SK-N-SH (cell line): ENCODE results near the gene XRCC6. TPM values are rescaled to one million over a fixed set of nuclear protein-coding genes. Genes with fewer than 3 reads are reported as not detected.

Source experiments
- CTCF ChIA-PET: fragments of 300-600, 350-600 bp; formaldehyde crosslinking; extraction: SDS; loops from one replicate; lab custom pipeline; 2021; lab: Yijun Ruan, JAX
- POLR2A ChIA-PET: fragments of 350-600 bp; sonication (Branson Sonifier 250); formaldehyde crosslinking; extraction: SDS; loops from one replicate; lab custom pipeline; 2020; ENCODE audit warnings: antibody characterized with exemption, inconsistent platforms; lab: Yijun Ruan, JAX
- DNase-seq: peaks from one replicate; pipeline ENCODE4 v3.0.0; 2012
- H2AFZ ChIP-seq: fragments of 200-600 bp; sonication (generic); 2 replicates; pipeline ENCODE4 v1.8.1; 2016; ENCODE audit warnings: antibody characterized with exemption, mild to moderate bottlenecking, low read depth
- H3F3A ChIP-seq: fragments of 200-600 bp; sonication (generic); replicated peaks from 2 replicates; pipeline ENCODE3; 2016; ENCODE audit warnings: antibody characterized with exemption, mild to moderate bottlenecking; ENCODE audit not compliant: insufficient read depth
- H3K27ac ChIP-seq, 2 experiments: fragments of 200-500 bp in 1 of 2; fragments of 200-600 bp in 1 of 2; sonication (Bioruptor generic) in 1 of 2; sonication (generic), shearing (Covaris generic) in 1 of 2; 2 replicates each; pipeline versions ENCODE4 v1.5.1 to v1.6.1; 2014 to 2016; ENCODE audit warnings: low read depth in 2 of 2, inconsistent platforms in 1 of 2, low read length in 1 of 2, mild to moderate bottlenecking in 1 of 2, mixed read lengths in 1 of 2
- H3K27me3 ChIP-seq: fragments of 200-600 bp; sonication (generic), shearing (Covaris generic); 2 replicates; pipeline ENCODE4 v1.6.1; 2016; ENCODE audit warnings: mixed run types; ENCODE audit not compliant: insufficient read depth
- H3K36me3 ChIP-seq, 2 experiments: fragments of 200-500 bp in 1 of 2; fragments of 200-600 bp in 1 of 2; sonication (Bioruptor generic) in 1 of 2; sonication (generic) in 1 of 2; replicated peaks in 1 of 2; 2 replicates each; pipeline versions ENCODE3 to v1.5.1; 2014 to 2016; ENCODE audit warnings: low read length in 1 of 2, mild to moderate bottlenecking in 1 of 2; ENCODE audit not compliant: insufficient read depth in 2 of 2, control insufficient read depth in 1 of 2
- H3K4me1 ChIP-seq, 2 experiments: fragments of 200-500 bp in 1 of 2; fragments of 200-600 bp in 1 of 2; sonication (Bioruptor generic) in 1 of 2; sonication (generic), shearing (Covaris generic) in 1 of 2; 2 replicates each; pipeline versions ENCODE4 v1.5.1 to v1.6.1; 2014 to 2016; ENCODE audit warnings: low read depth in 1 of 2, low read length in 1 of 2, mixed run types in 1 of 2; ENCODE audit not compliant: insufficient read depth in 2 of 2, control insufficient read depth in 1 of 2
- H3K4me2 ChIP-seq: fragments of 200-600 bp; sonication (generic), shearing (Covaris generic); 2 replicates; pipeline ENCODE4 v1.6.1; 2017; ENCODE audit warnings: mixed run types
- H3K4me3 ChIP-seq, 2 experiments: fragments of 200-500 bp in 1 of 2; fragments of 200-600 bp in 1 of 2; sonication (Bioruptor generic) in 1 of 2; sonication (generic), shearing (Covaris generic) in 1 of 2; 2 replicates each; pipeline versions ENCODE4 v1.5.1 to v1.8.1; 2014 to 2016; ENCODE audit warnings: low read depth in 2 of 2, inconsistent platforms in 1 of 2, low read length in 1 of 2, mild to moderate bottlenecking in 1 of 2, mixed read lengths in 1 of 2, moderate library complexity in 1 of 2
- H3K79me2 ChIP-seq: fragments of 200-600 bp; sonication (generic); 2 replicates; pipeline ENCODE4 v1.8.1; 2017; ENCODE audit warnings: mild to moderate bottlenecking; ENCODE audit not compliant: insufficient read depth
- H3K9ac ChIP-seq: fragments of 200-600 bp; sonication (generic); 2 replicates; pipeline ENCODE4 v1.6.1; 2017; ENCODE audit warnings: mixed run types
- H3K9me2 ChIP-seq: fragments of 200-600 bp; sonication (generic); 2 replicates; pipeline ENCODE4 v1.6.1; 2017; ENCODE audit warnings: mixed run types
- H3K9me3 ChIP-seq: fragments of 200-600 bp; sonication (generic); 2 replicates; pipeline ENCODE4 v1.6.1; 2017; ENCODE audit warnings: mixed run types, mild to moderate bottlenecking, moderate library complexity
- H4K20me1 ChIP-seq: fragments of 200-600 bp; sonication (generic); 2 replicates; pipeline ENCODE4 v1.6.1; 2017; ENCODE audit warnings: mild to moderate bottlenecking, mixed run types; ENCODE audit not compliant: insufficient read depth
- CHD2 ChIP-seq: fragments of 150-350 bp; IDR thresholded peaks from 2 replicates; pipeline ENCODE4 v1.6.1; 2018; ENCODE audit warnings: low read length; ENCODE audit not compliant: partially characterized antibody
- EP300 ChIP-seq, 2 experiments: IDR thresholded peaks; 2 replicates each; pipeline versions ENCODE4 v1.4.0 to v1.6.1; 2012; ENCODE audit warnings: borderline replicate concordance in 1 of 2, low read depth in 1 of 2, low read length in 1 of 2
- EZH2phosphoT487 ChIP-seq: fragments of 200-600 bp; sonication (generic); IDR thresholded peaks from 2 replicates; pipeline ENCODE4 v1.6.1; 2017; ENCODE audit warnings: low read depth, mixed run types, mild to moderate bottlenecking, antibody characterized with exemption, moderate library complexity, borderline replicate concordance
- FOSL2 ChIP-seq: IDR thresholded peaks from 2 replicates; pipeline ENCODE4 v1.4.0; 2012; ENCODE audit warnings: low read depth, mild to moderate bottlenecking, moderate library complexity, borderline replicate concordance
- FOXJ3 ChIP-seq: sonication (generic); formaldehyde crosslinking; IDR thresholded peaks from 2 replicates; pipeline ENCODE4 v1.5.1; 2020; ENCODE audit warnings: mild to moderate bottlenecking, missing genetic modification reagents
- GABPA ChIP-seq: IDR thresholded peaks from 2 replicates; pipeline ENCODE4 v1.4.0; 2012; ENCODE audit warnings: low read depth, mild to moderate bottlenecking
- GATA2 ChIP-seq: sonication (generic); formaldehyde crosslinking; IDR thresholded peaks from 2 replicates; pipeline ENCODE4 v1.5.0; 2020; ENCODE audit warnings: mild to moderate bottlenecking, missing genetic modification reagents
- MAX ChIP-seq: IDR thresholded peaks from 2 replicates; pipeline ENCODE4 v1.4.0; 2012; ENCODE audit warnings: low read depth
- MXI1 ChIP-seq: IDR thresholded peaks from 2 replicates; pipeline ENCODE4 v1.6.1; 2012; ENCODE audit warnings: mild to moderate bottlenecking, low read depth, low read length, improper control_type of control experiment
- NFIC ChIP-seq: IDR thresholded peaks from 2 replicates; pipeline ENCODE4 v1.4.0; 2012; ENCODE audit warnings: borderline replicate concordance
- NRF1 ChIP-seq: IDR thresholded peaks from 2 replicates; pipeline ENCODE4 v1.6.1; 2012; ENCODE audit warnings: low read depth, mild to moderate bottlenecking, low read length
- RAD21 ChIP-seq: IDR thresholded peaks from 2 replicates; pipeline ENCODE4 v1.6.1; 2012; ENCODE audit warnings: mild to moderate bottlenecking, low read length
- RCOR1 ChIP-seq: fragments of 150-350 bp; IDR thresholded peaks from 2 replicates; pipeline ENCODE4 v1.6.1; 2017; ENCODE audit warnings: antibody characterized with exemption, low read length
- RFX5 ChIP-seq: IDR thresholded peaks from 2 replicates; pipeline ENCODE4 v1.6.1; 2012; ENCODE audit warnings: mild to moderate bottlenecking, improper control_type of control experiment, low read length
- SMC3 ChIP-seq: IDR thresholded peaks from 2 replicates; pipeline ENCODE4 v1.6.1; 2012; ENCODE audit warnings: low read depth, low read length, improper control_type of control experiment
- TCF12 ChIP-seq: IDR thresholded peaks from 2 replicates; pipeline ENCODE4 v1.4.0; 2012
- USF1 ChIP-seq: IDR thresholded peaks from 2 replicates; pipeline ENCODE4 v1.4.0; 2012; ENCODE audit warnings: low read depth, borderline replicate concordance
- YY1 ChIP-seq: IDR thresholded peaks from 2 replicates; pipeline ENCODE4 v1.4.0; 2012; ENCODE audit warnings: low read depth, mild to moderate bottlenecking
- WGBS: methylation state at CpG from one replicate; pipeline ENCODE4 v1.1.6; 2017; ENCODE audit warnings: low lambda C conversion rate; 5-methylcytosine and 5-hydroxymethylcytosine counted together
- polyA plus RNA-seq, 3 experiments: library from polyadenylated mRNA; depleted of rRNA; stranded (reverse); fragments of >200 nt; gene quantifications; 2 replicates each; pipeline ENCODE4 v1.2.3, GENCODE V29; 2012

XRCC6 gene
- polyA plus RNA-seq, 1 of the 3 experiments (the other 2 are of a cell fraction), result 78.1 TPM

GRCh38 chr22:41603873-41604332, 17.2 kb upstream of the XRCC6 start:
- no peak overlapping the region for H2AFZ ChIP-seq
- no peaks in the 10 kb centered on the region for H3K9me2 ChIP-seq
- no peaks in the 10 kb centered on the region for H3F3A ChIP-seq
- no peak overlapping the region for H3K27ac ChIP-seq
- no peak for DNase-seq
- H3K36me3 ChIP-seq, result peaks cover 0 to 19% of the 10 kb centered on the region in 2 experiments
- H3K4me3 ChIP-seq, result no peak overlapping the region
- H3K9ac ChIP-seq, result no peak overlapping the region
- no peak overlapping the region for H3K4me2 ChIP-seq
- H3K4me1 ChIP-seq, result no peaks in the 10 kb centered on the region
- H3K79me2 ChIP-seq, result no peaks in the 10 kb centered on the region
- CTCF ChIA-PET, result interaction anchor here (0.6 to 1.2 kb wide), 2 partner anchors 50 to 191 kb away, joined by 3 read pairs; no protein-coding TSS in a partner anchor
- TF ChIP-seq USF1, result no peak
- TF ChIP-seq RFX5, result no peak
- TF ChIP-seq YY1, result no peak
- TF ChIP-seq MXI1, result no peak
- no peak for TF ChIP-seq FOXJ3 (CRISPR knock-in tag)
- TF ChIP-seq NRF1, result no peak
- no peak for TF ChIP-seq MAX
- no peak for TF ChIP-seq GATA2 (CRISPR knock-in tag)
- TF ChIP-seq GABPA, result no peak
- TF ChIP-seq NFIC, result no peak
- TF ChIP-seq RAD21, result no peak
- TF ChIP-seq RCOR1, result no peak
- TF ChIP-seq TCF12, result no peak
- no peak for TF ChIP-seq CHD2
- TF ChIP-seq FOSL2, result no peak
- TF ChIP-seq, all 33 proteins: peak for 0
- H4K20me1 ChIP-seq, result no peaks in the 10 kb centered on the region
- POLR2A ChIA-PET, result interaction anchor here (0.7 to 1.2 kb wide), 2 partner anchors 14 to 1197 kb away, joined by 3 to 4 read pairs; partner anchors contain the start of gene PMM1
- H3K27me3 ChIP-seq, result no peaks in the 10 kb centered on the region
- H3K9me3 ChIP-seq, result no peaks in the 10 kb centered on the region
- 96% methylated on average over 3 of the region's 4 CpGs for WGBS

- Histone ChIP-seq H3K4me2 (no peak overlapping the region), H3K9ac (no peak overlapping the region), H3K9me2 (no peaks in the 10 kb centered on the region), H3K36me3 (peaks cover 0 to 8% of the 10 kb centered on the region in 2 experiments), H3K27ac (no peak overlapping the region), H2AFZ (no peak overlapping the region), H3K4me3 (no peak overlapping the region), H3K79me2 (no peaks in the 10 kb centered on the region), H3F3A (no peaks in the 10 kb centered on the region), H3K9me3 (no peaks in the 10 kb centered on the region), H4K20me1 (no peaks in the 10 kb centered on the region), H3K4me1 (no peaks in the 10 kb centered on the region), H3K27me3 (no peaks in the 10 kb centered on the region)
- ChIA-PET POLR2A (no interaction called here), CTCF (interaction anchor here (2.3 kb wide), 1 partner anchor 11 kb away, joined by 7 read pairs; no protein-coding TSS in a partner anchor)
- TF ChIP-seq EZH2phosphoT487 (no peak), EP300 (IDR thresholded peaks at IDR 0.05; ENCODE audit: borderline replicate concordance in 1 of 2, low read depth in 1 of 2, low read length in 1 of 2) (no peak), YY1 (no peak), GABPA (no peak), SMC3 (no peak)
- 100% methylated on average over 3 of the region's 3 CpGs for WGBS
- DNase-seq, result no peak
Measured at GRCh38 chr22:41608386-41608785, 12.7 kb upstream of the XRCC6 start.
